Measurements from ENCODE around the gene PMS2.
"Not testable (repeated sequence)": the region's sequence is repeated elsewhere in the genome, so short reads cannot be mapped to it uniquely, and the experiment has no call there.

PMS2 gene

DNA sequence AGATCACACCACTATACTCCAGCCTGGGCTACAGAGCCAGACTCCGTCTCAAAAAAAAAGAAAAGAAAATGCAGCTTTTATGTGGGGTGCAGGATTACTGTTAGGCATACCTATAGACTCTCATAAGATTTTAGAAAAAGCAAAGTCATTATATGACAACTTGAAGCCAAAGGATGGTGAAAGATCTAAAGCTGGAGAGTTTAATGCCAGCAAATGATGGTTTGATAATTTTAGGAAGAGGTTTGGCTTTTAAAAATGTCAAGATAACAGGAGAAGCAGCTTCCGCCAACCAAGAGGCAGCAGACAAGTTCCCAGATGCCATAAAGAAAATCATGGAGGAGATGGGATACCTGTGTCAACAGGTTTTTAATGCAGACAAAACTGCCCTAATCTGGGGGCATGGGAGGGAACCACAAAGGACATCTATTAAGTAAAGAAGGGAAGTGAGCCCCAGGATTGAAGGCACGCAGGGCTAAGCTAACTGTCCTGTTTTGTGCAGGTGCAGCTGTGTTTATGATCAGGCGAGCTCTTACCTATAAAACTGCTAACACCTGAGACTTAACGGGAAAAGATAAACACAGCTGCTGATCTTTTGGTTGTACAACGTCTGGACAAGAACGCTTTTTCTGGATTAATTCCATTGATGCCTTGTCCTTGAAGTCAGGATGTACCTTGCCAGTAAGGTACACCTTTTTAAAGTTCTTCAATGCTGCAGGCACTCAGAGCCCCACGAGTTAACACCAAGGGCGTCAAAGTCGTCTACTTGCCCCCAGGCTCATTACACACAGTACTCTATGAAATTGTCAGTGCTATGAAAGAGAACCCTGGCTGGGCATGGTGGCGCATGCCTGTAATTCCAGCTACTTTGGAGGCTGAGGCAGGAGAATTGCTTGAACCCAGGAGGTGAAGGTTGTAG is 11.8 kb upstream of the PMS2 start:
- DNase-seq = no peak

DNA sequence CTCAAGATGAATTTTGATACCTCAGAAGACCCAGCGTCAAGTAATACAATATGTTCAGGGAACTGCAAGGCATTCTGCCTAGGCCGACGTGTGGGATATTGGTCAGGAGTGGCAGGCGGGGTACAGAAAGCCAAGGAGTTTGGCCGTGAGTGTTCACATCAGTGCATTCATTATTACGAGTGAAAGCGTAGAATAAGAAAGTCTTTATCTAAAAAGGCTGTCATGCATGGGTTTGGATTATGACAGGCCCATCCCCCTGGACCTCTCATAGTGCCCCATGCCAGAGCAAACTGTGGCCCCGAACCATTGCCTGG is 7.8 kb upstream of the PMS2 start:
- no peak for DNase-seq

GRCh38 chr7:6015917-6016652 is 7.2 kb upstream of the PMS2 start:
- peak in 16 of 56 donors; percentile 1 to 52 (median 15) for DNase-seq

DNA sequence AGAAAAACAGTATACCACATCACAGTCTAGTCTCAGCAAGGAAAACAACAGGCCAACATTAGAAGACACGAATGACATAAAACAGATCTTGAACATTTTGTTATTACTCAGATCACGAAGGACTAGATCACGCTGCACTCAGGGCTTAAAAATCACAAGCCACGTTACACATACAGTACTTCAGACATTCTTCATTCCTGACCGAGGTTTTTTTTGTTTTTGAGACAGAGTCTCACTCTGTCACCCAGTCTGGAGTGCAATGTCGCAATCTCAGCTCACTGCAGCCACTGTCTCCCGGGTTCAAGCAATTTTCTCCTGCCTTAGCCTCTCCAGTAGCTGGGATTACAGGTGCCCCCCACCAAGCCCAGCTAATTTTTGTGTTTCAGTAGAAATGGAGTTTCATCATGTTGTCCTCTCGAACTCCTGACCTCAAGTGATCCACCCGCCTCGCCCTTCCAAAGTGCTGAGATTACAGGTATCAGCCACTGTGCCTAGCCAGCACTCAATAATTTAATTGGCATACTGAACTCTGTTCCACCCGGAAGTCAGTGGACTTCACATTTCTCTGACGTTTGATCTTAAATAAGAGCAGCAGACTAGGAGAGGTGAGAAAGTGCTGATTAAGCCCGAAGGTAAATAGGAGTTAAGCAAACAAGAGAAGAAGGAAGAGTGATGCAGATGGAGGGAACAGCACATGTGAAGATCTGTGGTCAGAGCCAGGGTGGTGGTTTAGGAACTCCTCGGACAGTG is 3.7 kb upstream of the PMS2 start:
- no peak for DNase-seq

- no peak for DNase-seq
Observed at GRCh38 chr7:6011541-6011940, 2.7 kb upstream of the PMS2 start.

GRCh38 chr7:6010370-6010769 is 1.5 kb upstream of the PMS2 start:
- not testable (repeated sequence) for DNase-seq

DNA sequence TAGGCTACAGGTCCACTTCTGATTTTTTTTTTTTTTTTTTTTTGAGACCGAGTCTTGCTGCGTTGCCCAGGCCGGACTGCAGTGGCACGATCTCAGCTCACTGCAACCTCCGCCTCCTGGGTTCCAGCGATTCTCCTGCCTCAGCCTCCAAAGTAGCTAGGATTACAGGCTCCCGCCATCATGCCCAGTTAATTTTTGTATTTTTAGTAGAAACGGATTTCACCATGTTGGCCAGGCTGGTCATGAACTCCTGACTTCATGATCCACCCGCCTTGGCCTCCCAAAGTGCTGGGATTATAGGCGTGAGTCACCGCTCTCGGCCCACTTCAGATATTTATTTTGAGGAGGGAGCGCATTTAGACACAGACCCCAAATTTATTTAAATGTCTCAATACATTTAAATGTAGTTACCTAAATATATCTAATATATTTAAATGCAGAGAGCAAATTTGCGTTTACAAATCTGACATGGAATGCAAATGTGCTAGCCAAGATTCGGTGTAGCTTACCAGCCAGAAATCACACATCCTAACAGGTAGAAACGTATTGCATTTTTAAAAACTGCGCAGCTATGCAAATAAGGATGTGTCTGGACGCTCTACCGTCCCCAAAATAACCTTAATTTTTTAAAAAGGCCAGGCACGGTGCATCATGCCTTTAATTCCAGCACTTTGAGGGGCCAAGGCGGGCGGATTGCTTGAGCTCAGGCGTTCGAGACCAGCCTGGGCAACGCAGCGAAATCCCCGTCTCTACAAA is 836 bp downstream of the PMS2 start:
- DNase-seq = not testable (repeated sequence)

- no peak for DNase-seq
Observed at GRCh38 chr7:6007386-6007785, 1.5 kb downstream of the PMS2 start.

DNA sequence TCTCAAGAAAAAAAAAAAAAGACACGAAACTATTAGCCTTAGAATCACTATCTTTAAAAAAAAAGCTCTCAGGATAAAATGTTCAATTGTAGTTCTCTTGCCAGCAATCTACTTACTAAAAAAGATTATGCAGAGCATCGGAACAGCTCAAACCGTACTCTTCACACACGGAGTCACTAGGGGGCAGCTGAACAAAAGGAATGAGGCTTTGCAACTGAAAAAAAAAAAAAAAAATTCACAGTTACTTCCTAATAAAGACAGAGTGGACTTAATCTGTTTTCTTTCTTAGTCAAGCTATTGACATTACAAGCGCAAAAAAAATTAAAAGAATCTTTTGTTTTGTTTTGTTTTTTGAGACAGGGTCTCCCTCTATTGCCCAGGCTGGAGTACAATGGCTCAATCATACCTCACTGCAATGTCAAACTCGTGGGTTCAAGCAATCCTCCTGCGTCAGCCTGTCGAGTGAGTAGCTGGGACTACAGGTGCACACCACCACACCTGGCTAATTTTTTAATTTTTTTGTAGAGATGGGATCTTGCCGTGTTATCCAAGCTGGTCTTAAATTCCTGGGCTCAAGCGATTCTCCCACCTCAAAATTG is 11.5 kb downstream of the PMS2 start:
- peak in 14 of 56 donors; percentile 2 to 41 (median 16) for DNase-seq

GRCh38 chr7:5987061-5987460 is 21.8 kb downstream of the PMS2 start:
- not testable (repeated sequence) for DNase-seq

GRCh38 chr7:5979680-5980314 is 29.1 kb downstream of the PMS2 start:
- not testable (repeated sequence) for DNase-seq

- DNase-seq = not testable (repeated sequence)
Observed at GRCh38 chr7:5973580-5973979, 35.3 kb downstream of the PMS2 start.

DNA sequence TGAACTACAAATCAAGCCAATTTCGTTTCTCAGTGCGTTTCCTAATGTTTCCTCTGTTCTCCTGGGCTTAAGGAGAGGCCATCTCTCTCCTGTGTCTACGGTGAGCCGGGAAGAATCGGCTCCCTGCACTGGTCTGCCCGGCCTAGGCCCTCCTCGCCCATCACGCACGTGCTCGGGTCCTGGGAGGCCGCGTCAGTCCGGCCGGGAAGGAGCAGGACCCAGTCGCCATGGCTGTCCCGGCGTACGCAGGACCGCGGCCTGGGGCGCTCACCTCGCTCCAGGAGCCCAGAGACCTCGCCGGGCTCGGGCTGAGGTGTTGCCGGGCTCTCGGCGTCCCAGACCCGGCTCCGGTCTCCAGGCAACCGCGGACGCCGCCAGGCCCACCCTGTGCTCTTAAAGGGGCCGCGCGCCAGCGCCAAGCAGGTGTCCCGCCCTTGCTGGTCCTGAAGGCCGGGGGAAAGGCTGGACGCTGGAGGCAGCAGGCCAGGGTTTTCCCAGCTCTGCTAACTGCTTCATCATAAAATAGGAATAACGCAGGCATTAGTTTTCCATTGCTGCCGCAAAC is 38.4 kb downstream of the PMS2 start, which contains the start of gene RSPH10B:
Gene RSPH10B (minus strand): TSS at position 343 of the 565 bp plus-strand sequence. CDS start 3,573 bp downstream, outside the sequence.
- not testable (repeated sequence) for DNase-seq

GRCh38 chr7:5963810-5964209 is 45.0 kb downstream of the PMS2 start:
- not testable (repeated sequence) for DNase-seq

DNA sequence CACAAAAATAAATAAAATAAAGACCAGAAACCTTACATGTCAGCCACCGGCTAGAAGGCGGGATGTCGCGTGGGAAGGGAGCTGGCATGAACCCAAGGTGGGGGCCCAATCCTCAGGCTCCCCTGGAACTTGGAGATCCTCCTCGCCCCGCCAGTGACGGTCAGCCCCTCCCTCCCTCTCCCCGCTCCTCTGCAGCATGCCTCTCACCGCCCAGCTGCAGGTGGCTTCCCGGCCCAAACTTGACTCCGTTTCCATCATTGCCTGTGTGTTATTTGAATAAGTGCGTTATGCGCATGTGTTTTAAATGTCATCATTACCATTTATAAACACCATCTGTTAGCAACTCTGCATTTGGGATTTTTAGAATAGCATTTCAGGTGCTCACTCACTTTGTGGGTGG is 45.6 kb downstream of the PMS2 start:
- DNase-seq = not testable (repeated sequence)

GRCh38 chr7:5934945-5935450 is 73.9 kb downstream of the PMS2 start:
- DNase-seq = not testable (repeated sequence)

DNA sequence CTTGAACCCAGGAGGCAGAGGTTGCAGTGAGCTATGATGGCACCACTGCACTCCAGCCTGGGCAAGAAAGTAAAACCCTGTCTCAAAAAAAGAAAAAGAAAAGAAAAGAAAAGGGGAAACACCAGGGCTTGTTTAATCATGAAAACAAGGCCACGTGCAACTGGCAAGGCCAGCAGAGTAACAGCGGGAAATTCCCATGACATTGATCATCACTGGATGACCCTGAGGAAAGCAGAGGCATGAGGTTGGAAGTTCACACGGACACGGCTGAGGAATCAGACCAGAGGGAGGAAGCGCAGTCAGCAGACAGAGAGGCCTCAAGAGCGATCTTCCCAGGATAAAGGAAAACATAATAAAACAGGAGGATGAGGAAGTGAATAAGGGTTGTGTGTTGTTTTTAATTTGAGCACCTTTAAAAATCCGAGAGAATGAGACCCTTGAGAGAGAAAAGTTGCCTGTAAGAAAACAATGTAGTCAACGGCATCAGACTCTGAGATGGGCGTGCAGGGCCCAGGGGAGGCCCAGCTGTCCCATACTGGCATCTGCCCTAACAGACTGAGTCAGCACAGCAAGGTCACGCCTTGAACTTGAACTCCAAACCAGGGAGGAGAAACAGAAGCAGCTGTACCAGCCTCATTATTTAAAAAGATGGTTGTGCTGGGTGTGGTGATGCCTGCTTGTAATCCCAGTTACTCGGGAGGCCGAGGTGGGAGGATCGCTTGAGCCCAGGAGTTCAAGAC is 76.8 kb downstream of the PMS2 start:
- not testable (repeated sequence) for DNase-seq

DNA sequence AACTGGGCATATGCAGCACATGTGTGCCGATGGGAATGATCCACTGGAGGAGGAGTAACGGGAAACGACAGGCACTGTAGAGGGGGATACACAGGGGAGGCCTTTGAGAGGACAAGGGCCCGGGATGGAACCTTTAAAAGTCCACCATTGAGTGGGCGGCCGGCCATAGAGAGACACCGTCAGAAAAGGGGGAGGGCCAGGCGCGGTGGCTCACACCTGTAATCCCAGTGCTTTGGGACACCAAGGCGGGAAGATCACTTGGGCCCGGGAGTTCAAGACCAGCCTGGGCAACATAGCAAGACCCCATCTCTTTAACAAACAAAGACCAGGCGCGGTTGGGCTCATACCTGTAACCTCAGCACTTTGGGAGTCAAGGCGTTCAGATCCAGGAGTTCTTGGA is 77.6 kb downstream of the PMS2 start:
- DNase-seq = not testable (repeated sequence)

- not testable (repeated sequence) for DNase-seq
Observed at GRCh38 chr7:5930290-5930689, 78.6 kb downstream of the PMS2 start.

All from nucleus accumbens (tissue), 56 donors.